Natural killer cell (primary cell): Measurements from ENCODE around the gene XKR8. TPM values are rescaled to one million over a fixed set of nuclear protein-coding genes. Genes with fewer than 3 reads are reported as not detected.
A peak's percentile ranks its signal among the peaks of the same experiment; 100 is the strongest.

Experiments
- ATAC-seq, 3 donors: fragments of 150-1000 bp in 2 of 3; fragments of 200-7000 bp in 1 of 3; cut with Tn5 transposase; 1 replicate in 1 of 3; 2 replicates in 2 of 3; pipeline ENCODE4 v1.10.0; 2021; ENCODE audit warnings: mild to moderate bottlenecking in 2 of 3, moderate library complexity in 2 of 3
- DNase-seq, 2 donors: peaks; one replicate each; pipeline versions ENCODE4 v3.0.0 to v3.0.0-alpha.2; 2013 to 2021; ENCODE audit warnings: mixed read lengths in 1 of 2
- H3K27ac ChIP-seq: one replicate; pipeline ENCODE4 v1.5.1; 2013; ENCODE audit warnings: mild to moderate bottlenecking, low read length
- H3K27me3 ChIP-seq: one replicate; pipeline ENCODE4 v1.6.1; 2013; ENCODE audit warnings: low read length; ENCODE audit not compliant: control insufficient read depth, insufficient read depth
- H3K36me3 ChIP-seq: one replicate; pipeline ENCODE4 v1.6.1; 2013; ENCODE audit warnings: low read length; ENCODE audit not compliant: control insufficient read depth, insufficient read depth
- H3K4me1 ChIP-seq: one replicate; pipeline ENCODE4 v1.6.1; 2013; ENCODE audit warnings: low read length; ENCODE audit not compliant: control insufficient read depth, insufficient read depth
- H3K4me3 ChIP-seq: one replicate; pipeline ENCODE4 v1.5.1; 2013; ENCODE audit warnings: low read length
- H3K9me3 ChIP-seq: one replicate; pipeline ENCODE4 v1.6.1; 2013; ENCODE audit warnings: low read length; ENCODE audit not compliant: control insufficient read depth, insufficient read depth
- H3K27ac Mint-ChIP-seq, 2 donors: one replicate each; pipeline ENCODE4 v1.8.0; 2022; ENCODE audit warnings: mild to moderate bottlenecking in 2 of 2, mixed read lengths in 2 of 2, moderate library complexity in 1 of 2
- H3K27me3 Mint-ChIP-seq, 2 donors: one replicate each; pipeline ENCODE4 v1.8.0; 2022; ENCODE audit warnings: low read depth in 2 of 2, mixed read lengths in 2 of 2
- H3K36me3 Mint-ChIP-seq: one replicate; pipeline ENCODE4 v1.8.0; 2022; ENCODE audit warnings: mixed read lengths
- H3K4me1 Mint-ChIP-seq, 2 donors: one replicate each; pipeline ENCODE4 v1.8.0; 2022; ENCODE audit warnings: mixed read lengths in 2 of 2
- H3K4me3 Mint-ChIP-seq: one replicate; pipeline ENCODE4 v1.8.0; 2022; ENCODE audit warnings: mild to moderate bottlenecking, moderate library complexity, mixed read lengths
- H3K9me3 Mint-ChIP-seq, 2 donors: one replicate each; pipeline ENCODE4 v1.8.0; 2022; ENCODE audit warnings: mixed read lengths in 2 of 2
- WGBS: methylation state at CpG from one replicate; pipeline ENCODE4 v1.1.7; 2013; ENCODE audit warnings: missing lambda C conversion rate; ENCODE audit not compliant: insufficient coverage; 5-methylcytosine and 5-hydroxymethylcytosine counted together
- intact Hi-C: fragments of 100-400 bp; cut with micrococcal nuclease; formaldehyde crosslinking; loops from one replicate; pipeline ENCODE4 v1.14.2; 2022
- total RNA-seq, 4 donors: library from RNA; stranded (reverse); fragments of 120-200 nt in 1 of 4; gene quantifications; one replicate each; pipeline versions ENCODE4 v1.2.3 to v1.2.4, GENCODE V29; 2013 to 2022
- TF ChIP-seq, protein P1 (sequence below): fragments of 200-600 bp; IDR thresholded peaks from one replicate; pipeline ENCODE4 v1.8.0; 2022; ENCODE audit warnings: antibody characterized with exemption

XKR8 gene
- total RNA-seq, 3 donors from 2014 or later (not counting 1 experiment from before 2014, with no cell fraction given) = 8.0 to 16.8 (median 15.5) TPM

DNA sequence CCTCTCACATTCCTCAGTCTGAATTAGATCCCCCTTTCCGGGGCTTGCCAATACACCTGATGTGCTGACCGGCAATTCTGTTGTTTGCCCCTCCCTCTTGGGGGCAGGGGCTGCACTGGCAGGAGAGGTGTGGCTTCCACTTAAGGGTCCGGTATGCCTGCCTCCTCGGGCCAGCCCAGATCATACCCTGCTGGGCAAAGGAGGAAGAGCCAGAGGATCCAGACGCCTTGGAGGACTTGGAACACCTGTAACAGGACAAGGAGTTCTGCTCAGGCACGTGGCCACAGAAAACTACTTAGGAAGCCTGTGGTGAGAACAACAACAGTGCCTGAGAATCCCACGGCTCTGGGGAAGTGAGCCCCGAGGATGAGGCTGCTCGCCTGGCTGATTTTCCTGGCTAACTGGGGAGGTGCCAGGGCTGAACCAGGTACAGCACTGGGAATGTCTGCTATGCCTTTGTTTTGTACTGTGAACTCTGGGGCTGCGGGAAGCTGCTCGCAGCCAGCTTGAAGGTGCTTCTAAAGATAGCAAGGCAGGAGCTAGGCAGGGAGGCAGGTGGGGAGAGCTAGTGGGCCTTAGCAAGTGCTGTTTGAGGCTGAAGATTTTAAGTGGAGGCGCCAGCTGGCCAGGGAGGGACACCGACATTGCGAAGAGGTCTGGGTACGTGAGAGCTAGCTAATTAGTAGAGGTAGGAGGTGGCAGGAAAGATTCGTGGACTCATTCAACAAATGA lies 24.8 kb upstream of the XKR8 start, which contains the start of gene SMPDL3B:
Gene SMPDL3B (plus strand): TSS at position 183 of the 732 bp plus-strand sequence. CDS start 184 bp downstream, at position 367.
- Histone ChIP-seq H3K27me3 (no peaks in the 10 kb centered on the region), H3K27ac (no peak within 1 kb of the TSS), H3K4me1 (peaks cover 13% of the 10 kb centered on the region), H3K36me3 (no peaks in the 10 kb centered on the region), H3K4me3 (no peak within 1 kb of the TSS), H3K9me3 (no peaks in the 10 kb centered on the region)
- Mint-ChIP-seq H3K27ac (peak within 1 kb of the TSS in 1 of 2 donors; percentile 9), H3K9me3 (no peaks in the 10 kb centered on the region), H3K4me1 (peaks cover 2 to 13% of the 10 kb centered on the region in 2 donors), H3K36me3 (no peaks in the 10 kb centered on the region), H3K27me3 (peaks cover 11 to 19% of the 10 kb centered on the region in 2 donors), H3K4me3 (peak within 1 kb of the TSS; percentile 47)
- ATAC-seq (peak in 1 of 3 donors; percentile 37), DNase-seq (peak in 1 of 2 donors; percentile 25)
- TF ChIP-seq, protein P1, sequence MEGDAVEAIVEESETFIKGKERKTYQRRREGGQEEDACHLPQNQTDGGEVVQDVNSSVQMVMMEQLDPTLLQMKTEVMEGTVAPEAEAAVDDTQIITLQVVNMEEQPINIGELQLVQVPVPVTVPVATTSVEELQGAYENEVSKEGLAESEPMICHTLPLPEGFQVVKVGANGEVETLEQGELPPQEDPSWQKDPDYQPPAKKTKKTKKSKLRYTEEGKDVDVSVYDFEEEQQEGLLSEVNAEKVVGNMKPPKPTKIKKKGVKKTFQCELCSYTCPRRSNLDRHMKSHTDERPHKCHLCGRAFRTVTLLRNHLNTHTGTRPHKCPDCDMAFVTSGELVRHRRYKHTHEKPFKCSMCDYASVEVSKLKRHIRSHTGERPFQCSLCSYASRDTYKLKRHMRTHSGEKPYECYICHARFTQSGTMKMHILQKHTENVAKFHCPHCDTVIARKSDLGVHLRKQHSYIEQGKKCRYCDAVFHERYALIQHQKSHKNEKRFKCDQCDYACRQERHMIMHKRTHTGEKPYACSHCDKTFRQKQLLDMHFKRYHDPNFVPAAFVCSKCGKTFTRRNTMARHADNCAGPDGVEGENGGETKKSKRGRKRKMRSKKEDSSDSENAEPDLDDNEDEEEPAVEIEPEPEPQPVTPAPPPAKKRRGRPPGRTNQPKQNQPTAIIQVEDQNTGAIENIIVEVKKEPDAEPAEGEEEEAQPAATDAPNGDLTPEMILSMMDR = no peak
- intact Hi-C loops = no loop called here
- 5% methylated on average over 16 of the region's 16 CpGs for WGBS

DNA sequence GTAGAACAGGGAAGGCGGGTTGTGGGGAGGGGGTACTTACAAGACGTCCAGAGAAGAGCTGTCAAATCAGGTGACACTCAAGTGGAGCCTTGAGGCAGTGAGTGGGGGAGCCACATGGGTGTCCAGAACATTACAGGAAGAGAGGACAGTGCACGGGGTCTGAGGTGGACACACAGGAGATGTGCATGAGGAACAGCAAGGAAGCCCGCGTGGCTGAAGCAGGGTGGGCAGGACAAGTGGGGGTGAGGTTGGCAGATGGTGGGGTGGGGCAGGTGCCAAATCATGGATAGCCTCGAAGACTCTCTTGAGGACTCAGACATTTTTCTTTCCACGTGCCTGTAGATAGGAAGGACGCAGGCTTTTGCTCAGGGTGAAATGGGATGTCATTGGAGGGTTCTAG lies 24.1 kb upstream of the XKR8 start:
- Histone ChIP-seq H3K27ac (no peak overlapping the region), H3K36me3 (no peaks in the 10 kb centered on the region), H3K9me3 (no peaks in the 10 kb centered on the region), H3K27me3 (no peaks in the 10 kb centered on the region), H3K4me1 (peaks cover 20% of the 10 kb centered on the region), H3K4me3 (no peak overlapping the region)
- ATAC-seq (no peak), DNase-seq (no peak)
- WGBS = 72% methylated on average over 8 of the region's 8 CpGs
- Mint-ChIP-seq H3K27ac (peak overlapping the region in 1 of 2 donors; percentile 9), H3K36me3 (no peaks in the 10 kb centered on the region), H3K4me3 (no peak overlapping the region), H3K27me3 (peaks cover 11 to 19% of the 10 kb centered on the region in 2 donors), H3K9me3 (no peaks in the 10 kb centered on the region), H3K4me1 (peaks cover 8 to 19% of the 10 kb centered on the region in 2 donors)
- intact Hi-C loops = no loop called here
- TF ChIP-seq, protein P1 = no peak

DNA sequence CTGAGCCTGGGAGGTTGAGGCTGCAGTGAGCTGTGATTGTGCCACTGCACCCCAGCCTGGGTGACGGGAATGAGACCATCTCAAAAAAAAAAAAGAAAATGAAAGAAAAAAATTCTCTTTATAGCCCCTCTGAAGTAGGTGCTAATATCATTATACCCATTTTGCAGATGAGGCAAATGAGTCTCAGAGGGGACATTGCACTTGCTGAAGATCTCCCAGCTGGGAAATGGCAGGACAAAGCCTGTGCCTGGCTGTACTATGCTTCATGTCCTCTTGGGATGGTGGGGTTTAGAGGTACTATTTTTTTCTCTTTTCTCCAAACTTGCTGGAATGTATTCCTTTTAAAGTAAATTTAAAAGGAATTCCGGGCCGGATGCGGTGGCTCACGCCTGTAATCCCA lies 23.4 kb upstream of the XKR8 start:
- ATAC-seq (no peak), DNase-seq (no peak)
- Histone ChIP-seq H3K27ac (no peak overlapping the region), H3K27me3 (no peaks in the 10 kb centered on the region), H3K4me1 (peaks cover 20% of the 10 kb centered on the region), H3K36me3 (no peaks in the 10 kb centered on the region), H3K9me3 (no peaks in the 10 kb centered on the region), H3K4me3 (no peak overlapping the region)
- H3K36me3 Mint-ChIP-seq = no peaks in the 10 kb centered on the region
- no peaks in the 10 kb centered on the region for H3K9me3 Mint-ChIP-seq
- intact Hi-C loops = no loop called here
- peaks cover 8 to 25% of the 10 kb centered on the region in 2 donors for H3K4me1 Mint-ChIP-seq
- TF ChIP-seq, protein P1 = no peak
- no peak overlapping the region for H3K27ac Mint-ChIP-seq
- peaks cover 11 to 19% of the 10 kb centered on the region in 2 donors for H3K27me3 Mint-ChIP-seq
- H3K4me3 Mint-ChIP-seq = no peak overlapping the region
- 86% methylated on average over 5 of the region's 5 CpGs for WGBS

DNA sequence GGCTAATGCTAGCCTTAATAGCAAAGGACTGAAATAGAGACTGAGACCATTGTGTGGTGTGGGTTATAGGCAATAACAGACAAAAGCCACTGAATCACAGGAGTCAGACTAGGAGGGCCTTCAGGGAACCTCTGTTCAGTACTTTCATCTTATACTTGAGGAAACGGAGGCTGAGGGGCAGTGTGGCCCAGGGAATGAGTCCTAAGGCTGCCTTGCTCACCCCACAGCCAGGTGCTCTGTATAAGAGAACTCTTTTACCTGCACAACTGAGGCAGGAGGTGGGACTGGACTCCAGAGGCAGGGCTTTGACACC lies 22.3 kb upstream of the XKR8 start:
- no peak for ATAC-seq
- H3K4me1 ChIP-seq = peaks cover 20% of the 10 kb centered on the region
- H3K27ac Mint-ChIP-seq = no peak overlapping the region
- H3K4me3 ChIP-seq = no peak overlapping the region
- H3K9me3 ChIP-seq = no peaks in the 10 kb centered on the region
- DNase-seq = no peak
- peaks cover 8 to 24% of the 10 kb centered on the region in 2 donors for H3K4me1 Mint-ChIP-seq
- no peaks in the 10 kb centered on the region for H3K36me3 Mint-ChIP-seq
- no peak overlapping the region for H3K27ac ChIP-seq
- no peaks in the 10 kb centered on the region for H3K36me3 ChIP-seq
- intact Hi-C loops = no loop called here
- no peaks in the 10 kb centered on the region for H3K9me3 Mint-ChIP-seq
- WGBS = 100% methylated on average over 1 of the region's 1 CpG
- TF ChIP-seq, protein P1 = no peak
- H3K27me3 ChIP-seq = no peaks in the 10 kb centered on the region
- H3K27me3 Mint-ChIP-seq = peaks cover 11 to 18% of the 10 kb centered on the region in 2 donors
- no peak overlapping the region for H3K4me3 Mint-ChIP-seq
